IMR-90 (cell line): ENCODE measurements around the gene HSF2BP.
"Not testable (repeated sequence)": the region's sequence is repeated elsewhere in the genome, so short reads cannot be mapped to it uniquely, and the experiment has no call there.

Experiments used
- FOS ChIP-seq: fragments of 150-350 bp; IDR thresholded peaks from 2 replicates; pipeline ENCODE4 v1.6.1; 2016; ENCODE audit warnings: low read depth, low read length
- MAZ ChIP-seq: IDR thresholded peaks from 2 replicates; pipeline ENCODE4 v1.6.1; 2012; ENCODE audit warnings: low read depth, mild to moderate bottlenecking, low read length, improper control_type of control experiment, moderate library complexity, borderline replicate concordance
- MXI1 ChIP-seq: IDR thresholded peaks from 2 replicates; pipeline ENCODE4 v1.6.1; 2012; ENCODE audit warnings: low read depth, mild to moderate bottlenecking, low read length, moderate library complexity, borderline replicate concordance
- POLR2A ChIP-seq: IDR thresholded peaks from 2 replicates; pipeline ENCODE4 v1.6.1; 2012; ENCODE audit warnings: mild to moderate bottlenecking, low read depth, low read length
- RAD21 ChIP-seq: IDR thresholded peaks from 2 replicates; pipeline ENCODE4 v1.6.1; 2012; ENCODE audit warnings: low read length, improper control_type of control experiment
- TF ChIP-seq, protein P1 (sequence below): conservative IDR thresholded peaks from 2 replicates; pipeline ENCODE4 v1.5.1; 2012; ENCODE audit warnings: mild to moderate bottlenecking, low read depth, low read length, improper control_type of control experiment
- TF ChIP-seq, protein P2 (sequence below): fragments of 150-350 bp; IDR thresholded peaks from 2 replicates; pipeline ENCODE4 v1.6.1; 2016; ENCODE audit warnings: low read depth, mild to moderate bottlenecking, low read length, moderate library complexity, borderline replicate concordance

GRCh38 chr21:43699492-43699777 lies 40.1 kb upstream of the HSF2BP start:
- TF ChIP-seq, protein P1, sequence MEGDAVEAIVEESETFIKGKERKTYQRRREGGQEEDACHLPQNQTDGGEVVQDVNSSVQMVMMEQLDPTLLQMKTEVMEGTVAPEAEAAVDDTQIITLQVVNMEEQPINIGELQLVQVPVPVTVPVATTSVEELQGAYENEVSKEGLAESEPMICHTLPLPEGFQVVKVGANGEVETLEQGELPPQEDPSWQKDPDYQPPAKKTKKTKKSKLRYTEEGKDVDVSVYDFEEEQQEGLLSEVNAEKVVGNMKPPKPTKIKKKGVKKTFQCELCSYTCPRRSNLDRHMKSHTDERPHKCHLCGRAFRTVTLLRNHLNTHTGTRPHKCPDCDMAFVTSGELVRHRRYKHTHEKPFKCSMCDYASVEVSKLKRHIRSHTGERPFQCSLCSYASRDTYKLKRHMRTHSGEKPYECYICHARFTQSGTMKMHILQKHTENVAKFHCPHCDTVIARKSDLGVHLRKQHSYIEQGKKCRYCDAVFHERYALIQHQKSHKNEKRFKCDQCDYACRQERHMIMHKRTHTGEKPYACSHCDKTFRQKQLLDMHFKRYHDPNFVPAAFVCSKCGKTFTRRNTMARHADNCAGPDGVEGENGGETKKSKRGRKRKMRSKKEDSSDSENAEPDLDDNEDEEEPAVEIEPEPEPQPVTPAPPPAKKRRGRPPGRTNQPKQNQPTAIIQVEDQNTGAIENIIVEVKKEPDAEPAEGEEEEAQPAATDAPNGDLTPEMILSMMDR, result not testable (repeated sequence)
- TF ChIP-seq POLR2A, RAD21, MAZ, FOS, MXI1: not testable (repeated sequence)
- TF ChIP-seq, protein P2, sequence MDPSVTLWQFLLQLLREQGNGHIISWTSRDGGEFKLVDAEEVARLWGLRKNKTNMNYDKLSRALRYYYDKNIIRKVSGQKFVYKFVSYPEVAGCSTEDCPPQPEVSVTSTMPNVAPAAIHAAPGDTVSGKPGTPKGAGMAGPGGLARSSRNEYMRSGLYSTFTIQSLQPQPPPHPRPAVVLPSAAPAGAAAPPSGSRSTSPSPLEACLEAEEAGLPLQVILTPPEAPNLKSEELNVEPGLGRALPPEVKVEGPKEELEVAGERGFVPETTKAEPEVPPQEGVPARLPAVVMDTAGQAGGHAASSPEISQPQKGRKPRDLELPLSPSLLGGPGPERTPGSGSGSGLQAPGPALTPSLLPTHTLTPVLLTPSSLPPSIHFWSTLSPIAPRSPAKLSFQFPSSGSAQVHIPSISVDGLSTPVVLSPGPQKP, result not testable (repeated sequence)
